ENCODE data around the gene HYKK. TPM values are rescaled to one million over a fixed set of nuclear protein-coding genes. Genes with fewer than 3 reads are reported as not detected.

The HYKK gene
- total RNA-seq, 1 donor from 2014 or later: 10.2 TPM

GRCh38 chr15:78492872-78493271, 14.5 kb upstream of the HYKK start:
- Histone ChIP-seq H2AFZ (replicated peaks) (no peak overlapping the region), H3K4me1 (no peaks in the 10 kb centered on the region), H3K36me3 (peaks cover 33% of the 10 kb centered on the region), H3K27ac (no peak overlapping the region), H3K79me2 (ENCODE audit: low read depth) (no peaks in the 10 kb centered on the region), H3K9ac (no peak overlapping the region), H3K27me3 (no peaks in the 10 kb centered on the region), H4K20me1 (ENCODE audit: low read depth) (no peaks in the 10 kb centered on the region), H3F3A (ENCODE audit: low read depth) (peaks cover 13% of the 10 kb centered on the region), H3K4me2 (no peak overlapping the region), H3K4me3 (no peak overlapping the region), H3K9me3 (ENCODE audit: low read depth) (no peaks in the 10 kb centered on the region)
- Mint-ChIP-seq H3K27me3 (ENCODE audit: insufficient read depth, low read depth) (no peaks in the 10 kb centered on the region), H3K4me3 (no peak overlapping the region), H3K9me3 (no peaks in the 10 kb centered on the region), H3K4me1 (no peaks in the 10 kb centered on the region), H3K36me3 (peaks cover 33% of the 10 kb centered on the region), H3K27ac (no peak overlapping the region)
- TF ChIP-seq EZH2 (IDR thresholded peaks at IDR 0.05): no peak
- no peak for TF ChIP-seq CTCF (IDR thresholded peaks at IDR 0.05)
- TF ChIP-seq EZH2phosphoT487 (IDR thresholded peaks at IDR 0.05): no peak
- no peak for DNase-seq (ENCODE audit: low spot score)

GRCh38 chr15:78501857-78502256, 5.5 kb upstream of the HYKK start:
- H3K36me3 Mint-ChIP-seq: peaks cover 25% of the 10 kb centered on the region
- no peaks in the 10 kb centered on the region for H3K27me3 ChIP-seq
- no peak for DNase-seq (ENCODE audit: low spot score)
- H3K9me3 Mint-ChIP-seq: peaks cover 6% of the 10 kb centered on the region
- H3K4me3 Mint-ChIP-seq: no peak overlapping the region
- peaks cover 4% of the 10 kb centered on the region for H3K27me3 Mint-ChIP-seq (ENCODE audit: insufficient read depth, low read depth)
- no peak overlapping the region for H3K27ac ChIP-seq
- H3K36me3 ChIP-seq: peaks cover 36% of the 10 kb centered on the region
- H3F3A ChIP-seq (ENCODE audit: low read depth): peaks cover 24% of the 10 kb centered on the region
- H3K4me2 ChIP-seq: no peak overlapping the region
- no peak overlapping the region for H3K4me3 ChIP-seq
- H3K9ac ChIP-seq: no peak overlapping the region
- no peak overlapping the region for H3K27ac Mint-ChIP-seq
- H2AFZ ChIP-seq (replicated peaks): no peak overlapping the region
- no peaks in the 10 kb centered on the region for H3K4me1 ChIP-seq
- no peaks in the 10 kb centered on the region for H3K79me2 ChIP-seq (ENCODE audit: low read depth)
- no peak for TF ChIP-seq EZH2 (IDR thresholded peaks at IDR 0.05)
- no peak for TF ChIP-seq CTCF (IDR thresholded peaks at IDR 0.05)
- no peak for TF ChIP-seq EZH2phosphoT487 (IDR thresholded peaks at IDR 0.05)
- H4K20me1 ChIP-seq (ENCODE audit: low read depth): no peaks in the 10 kb centered on the region
- no peaks in the 10 kb centered on the region for H3K9me3 ChIP-seq (ENCODE audit: low read depth)
- peaks cover 6% of the 10 kb centered on the region for H3K4me1 Mint-ChIP-seq

- Mint-ChIP-seq H3K36me3 (peaks cover 25% of the 10 kb centered on the region), H3K4me3 (no peak overlapping the region)
Observed at GRCh38 chr15:78502641-78503040, 4.7 kb upstream of the HYKK start.

More at GRCh38 chr15:78502641-78503040, 4.7 kb upstream of the HYKK start:
- Mint-ChIP-seq H3K9me3 (peaks cover 6% of the 10 kb centered on the region), H3K4me1 (peaks cover 9% of the 10 kb centered on the region), H3K27me3 (ENCODE audit: insufficient read depth, low read depth) (peaks cover 4% of the 10 kb centered on the region), H3K27ac (no peak overlapping the region)
- no peaks in the 10 kb centered on the region for H3K9me3 ChIP-seq (ENCODE audit: low read depth)
- H3K9ac ChIP-seq: no peak overlapping the region
- H3K4me2 ChIP-seq: no peak overlapping the region
- no peaks in the 10 kb centered on the region for H3K4me1 ChIP-seq
- no peak for DNase-seq (ENCODE audit: low spot score)
- no peak overlapping the region for H2AFZ ChIP-seq (replicated peaks)
- peaks cover 30% of the 10 kb centered on the region for H3F3A ChIP-seq (ENCODE audit: low read depth)
- H3K27me3 ChIP-seq: peaks cover 2% of the 10 kb centered on the region
- H3K79me2 ChIP-seq (ENCODE audit: low read depth): no peaks in the 10 kb centered on the region
- H3K36me3 ChIP-seq: peaks cover 29% of the 10 kb centered on the region
- H3K27ac ChIP-seq: no peak overlapping the region
- no peak for TF ChIP-seq EZH2 (IDR thresholded peaks at IDR 0.05)
- no peak for TF ChIP-seq EZH2phosphoT487 (IDR thresholded peaks at IDR 0.05)
- TF ChIP-seq CTCF (IDR thresholded peaks at IDR 0.05): no peak
- no peaks in the 10 kb centered on the region for H4K20me1 ChIP-seq (ENCODE audit: low read depth)
- no peak overlapping the region for H3K4me3 ChIP-seq

Measured in neural progenitor cell (in vitro differentiated cells).